H1 (cell line): ENCODE results near the gene CHCHD6.

Experiments
- BACH1 ChIP-seq: IDR thresholded peaks from 2 replicates; pipeline ENCODE4 v1.6.1; 2012; ENCODE audit warnings: low read length, improper control_type of control experiment
- CEBPB ChIP-seq: IDR thresholded peaks from 2 replicates; pipeline ENCODE4 v1.6.1; 2012; ENCODE audit warnings: low read depth, low read length
- CHD1 ChIP-seq: IDR thresholded peaks from 2 replicates; pipeline ENCODE4 v1.6.1; 2012; ENCODE audit warnings: low read depth, low read length, improper control_type of control experiment
- JUN ChIP-seq: IDR thresholded peaks from 2 replicates; pipeline ENCODE4 v1.6.1; 2011; ENCODE audit warnings: low read depth, mild to moderate bottlenecking, improper control_type of control experiment, low read length
- MAFK ChIP-seq: IDR thresholded peaks from 2 replicates; pipeline ENCODE4 v1.6.1; 2012; ENCODE audit warnings: low read depth, mild to moderate bottlenecking, improper control_type of control experiment, low read length
- POLR2A ChIP-seq, 2 experiments: IDR thresholded peaks; 1 replicate in 1 of 2; 2 replicates in 1 of 2; pipeline ENCODE4 v1.6.1; 2011; ENCODE audit warnings: low read depth in 2 of 2, low read length in 2 of 2, mild to moderate bottlenecking in 2 of 2; ENCODE audit errors: control extremely low read depth in 1 of 2
- POLR2AphosphoS5 ChIP-seq: IDR thresholded peaks from 2 replicates; pipeline ENCODE4 v1.6.1; 2011; ENCODE audit warnings: low read depth, low read length
- TAF1 ChIP-seq: IDR thresholded peaks from 2 replicates; pipeline ENCODE4 v1.6.1; 2011; ENCODE audit warnings: mild to moderate bottlenecking, low read depth, low read length
- TF ChIP-seq, protein P1 (sequence below), 3 experiments: IDR thresholded peaks; 1 replicate in 2 of 3; 2 replicates in 1 of 3; pipeline versions ENCODE4 v1.5.1 to v1.6.1; 2011; ENCODE audit warnings: low read length in 3 of 3, mild to moderate bottlenecking in 3 of 3, inconsistent platforms in 2 of 3, low read depth in 1 of 3, moderate library complexity in 1 of 3; ENCODE audit not compliant: insufficient read depth in 1 of 3; ENCODE audit errors: control extremely low read depth in 1 of 3

GRCh38 chr3:126889276-126890201, 185.5 kb downstream of the CHCHD6 start:
- TF ChIP-seq POLR2A (IDR thresholded peaks at IDR 0.05; ENCODE audit: control extremely low read depth in 1 of 2, low read depth in 2 of 2, low read length in 2 of 2) (no peak), MAFK (no peak), CEBPB (no peak), BACH1 (no peak), POLR2AphosphoS5 (no peak), TAF1 (no peak), JUN (no peak), CHD1 (no peak)
- TF ChIP-seq, protein P1, sequence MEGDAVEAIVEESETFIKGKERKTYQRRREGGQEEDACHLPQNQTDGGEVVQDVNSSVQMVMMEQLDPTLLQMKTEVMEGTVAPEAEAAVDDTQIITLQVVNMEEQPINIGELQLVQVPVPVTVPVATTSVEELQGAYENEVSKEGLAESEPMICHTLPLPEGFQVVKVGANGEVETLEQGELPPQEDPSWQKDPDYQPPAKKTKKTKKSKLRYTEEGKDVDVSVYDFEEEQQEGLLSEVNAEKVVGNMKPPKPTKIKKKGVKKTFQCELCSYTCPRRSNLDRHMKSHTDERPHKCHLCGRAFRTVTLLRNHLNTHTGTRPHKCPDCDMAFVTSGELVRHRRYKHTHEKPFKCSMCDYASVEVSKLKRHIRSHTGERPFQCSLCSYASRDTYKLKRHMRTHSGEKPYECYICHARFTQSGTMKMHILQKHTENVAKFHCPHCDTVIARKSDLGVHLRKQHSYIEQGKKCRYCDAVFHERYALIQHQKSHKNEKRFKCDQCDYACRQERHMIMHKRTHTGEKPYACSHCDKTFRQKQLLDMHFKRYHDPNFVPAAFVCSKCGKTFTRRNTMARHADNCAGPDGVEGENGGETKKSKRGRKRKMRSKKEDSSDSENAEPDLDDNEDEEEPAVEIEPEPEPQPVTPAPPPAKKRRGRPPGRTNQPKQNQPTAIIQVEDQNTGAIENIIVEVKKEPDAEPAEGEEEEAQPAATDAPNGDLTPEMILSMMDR (IDR thresholded peaks at IDR 0.05; ENCODE audit: control extremely low read depth in 1 of 3, insufficient read depth in 1 of 3, low read depth in 1 of 3, low read length in 3 of 3) = no peak
